ENCODE results near the gene EPB41L2. TPM values are rescaled to one million over a fixed set of nuclear protein-coding genes. Genes with fewer than 3 reads are reported as not detected.

Gene EPB41L2
- total RNA-seq, 1 experiment from 2014 or later = 181 TPM

DNA sequence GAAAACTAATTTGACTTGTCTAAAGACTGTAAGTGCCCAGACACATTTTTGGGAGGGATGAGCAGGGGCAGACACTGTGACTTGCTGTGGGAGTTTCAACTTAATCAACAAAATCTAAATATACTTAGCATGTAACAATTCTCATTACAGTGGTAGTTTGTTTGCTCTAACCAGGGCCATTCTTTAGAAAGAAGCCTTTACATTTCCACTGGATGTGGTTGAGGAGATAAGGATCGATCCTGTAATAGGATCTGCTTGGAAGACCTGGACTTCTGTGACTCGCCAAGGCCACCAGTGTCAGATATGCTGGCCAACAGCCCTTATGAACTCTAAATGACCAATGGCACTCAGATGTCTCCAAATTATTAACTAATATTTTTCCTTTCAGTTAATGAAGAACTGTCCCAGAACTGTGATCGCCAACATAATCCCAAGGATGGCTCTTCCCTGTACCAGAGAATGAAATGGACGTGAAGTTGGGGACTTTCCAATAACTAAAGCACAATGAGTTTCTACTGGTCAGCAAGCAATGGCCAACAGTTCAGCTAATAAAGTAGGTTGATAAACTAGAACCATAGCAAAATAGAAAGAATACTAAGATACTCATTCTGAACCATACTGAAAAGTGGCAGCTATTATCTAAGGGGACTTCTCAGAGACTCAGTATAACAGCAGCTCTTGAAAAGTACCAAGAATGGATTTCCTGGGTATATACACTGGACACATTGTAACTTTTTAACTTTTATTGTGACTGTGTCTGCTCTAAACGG, 228.4 kb downstream of the EPB41L2 start:
- intact Hi-C loops (cut with micrococcal nuclease; ENCODE audit: unreplicated experiment) = no loop called here
- Histone ChIP-seq H3K36me3 (ENCODE audit: insufficient read depth, low read length, poor library complexity, severe bottlenecking) (peaks cover 8% of the 10 kb centered on the region), H3K27ac (ENCODE audit: low read depth, low read length, poor library complexity, severe bottlenecking) (no peak overlapping the region), H3K4me1 (ENCODE audit: insufficient read depth, low read length, poor library complexity, severe bottlenecking) (no peaks in the 10 kb centered on the region), H3K9me3 (ENCODE audit: low read depth, low read length, poor library complexity, severe bottlenecking) (no peaks in the 10 kb centered on the region), H3K4me3 (ENCODE audit: low read depth, low read length, poor library complexity, severe bottlenecking) (no peak overlapping the region), H3K27me3 (replicated peaks; ENCODE audit: insufficient read depth, low read depth, low read length, poor library complexity) (no peaks in the 10 kb centered on the region)
- POLR2A ChIA-PET (ENCODE audit: low non-redundant PET) = no interaction called here
- no TSS peak for BruUV-seq (replicated peaks)
- no peak for DNase-seq (ENCODE audit: low spot score)
- TF ChIP-seq, protein P1, sequence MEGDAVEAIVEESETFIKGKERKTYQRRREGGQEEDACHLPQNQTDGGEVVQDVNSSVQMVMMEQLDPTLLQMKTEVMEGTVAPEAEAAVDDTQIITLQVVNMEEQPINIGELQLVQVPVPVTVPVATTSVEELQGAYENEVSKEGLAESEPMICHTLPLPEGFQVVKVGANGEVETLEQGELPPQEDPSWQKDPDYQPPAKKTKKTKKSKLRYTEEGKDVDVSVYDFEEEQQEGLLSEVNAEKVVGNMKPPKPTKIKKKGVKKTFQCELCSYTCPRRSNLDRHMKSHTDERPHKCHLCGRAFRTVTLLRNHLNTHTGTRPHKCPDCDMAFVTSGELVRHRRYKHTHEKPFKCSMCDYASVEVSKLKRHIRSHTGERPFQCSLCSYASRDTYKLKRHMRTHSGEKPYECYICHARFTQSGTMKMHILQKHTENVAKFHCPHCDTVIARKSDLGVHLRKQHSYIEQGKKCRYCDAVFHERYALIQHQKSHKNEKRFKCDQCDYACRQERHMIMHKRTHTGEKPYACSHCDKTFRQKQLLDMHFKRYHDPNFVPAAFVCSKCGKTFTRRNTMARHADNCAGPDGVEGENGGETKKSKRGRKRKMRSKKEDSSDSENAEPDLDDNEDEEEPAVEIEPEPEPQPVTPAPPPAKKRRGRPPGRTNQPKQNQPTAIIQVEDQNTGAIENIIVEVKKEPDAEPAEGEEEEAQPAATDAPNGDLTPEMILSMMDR (conservative IDR thresholded peaks at IDR 0.05; ENCODE audit: low read depth, low read length) = no peak
- TF ChIP-seq EZH2 (IDR thresholded peaks at IDR 0.05; ENCODE audit: borderline replicate concordance, low read depth, low read length, poor library complexity, severe bottlenecking) = no peak
- CTCF ChIA-PET = no interaction called here

DNA sequence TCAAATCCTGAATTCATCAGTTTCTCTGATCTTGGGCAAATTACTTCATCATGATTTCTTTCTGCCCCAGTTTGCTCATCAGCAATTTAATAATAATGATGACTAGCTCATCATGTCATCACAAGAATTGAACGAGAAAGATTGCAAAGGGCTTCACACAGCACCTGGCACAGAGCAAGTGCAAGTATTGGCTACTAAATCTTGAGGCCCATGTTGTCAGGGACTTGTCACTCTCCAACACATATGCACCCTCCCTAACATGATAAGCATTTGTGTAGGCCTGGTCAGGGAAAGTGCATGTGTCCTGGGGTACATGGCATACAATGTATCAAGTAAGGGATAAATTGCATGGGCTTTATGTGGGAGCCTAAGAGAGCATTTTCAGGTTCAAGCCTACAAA, 229.5 kb downstream of the EPB41L2 start:
- intact Hi-C loops (cut with micrococcal nuclease; ENCODE audit: unreplicated experiment) = no loop called here
- ChIA-PET CTCF (no interaction called here), POLR2A (ENCODE audit: low non-redundant PET) (interaction anchor here (0.5 kb wide), 1 partner anchor 824 kb away, joined by 11 read pairs; no protein-coding TSS in a partner anchor)
- Histone ChIP-seq H3K9me3 (ENCODE audit: low read depth, low read length, poor library complexity, severe bottlenecking) (no peaks in the 10 kb centered on the region), H3K27me3 (replicated peaks; ENCODE audit: insufficient read depth, low read depth, low read length, poor library complexity) (no peaks in the 10 kb centered on the region), H3K36me3 (ENCODE audit: insufficient read depth, low read length, poor library complexity, severe bottlenecking) (peaks cover under 1% of the 10 kb centered on the region), H3K4me3 (ENCODE audit: low read depth, low read length, poor library complexity, severe bottlenecking) (no peak overlapping the region), H3K27ac (ENCODE audit: low read depth, low read length, poor library complexity, severe bottlenecking) (no peak overlapping the region), H3K4me1 (ENCODE audit: insufficient read depth, low read length, poor library complexity, severe bottlenecking) (no peaks in the 10 kb centered on the region)
- no TSS peak for BruUV-seq (replicated peaks)
- no peak for DNase-seq (ENCODE audit: low spot score)
- TF ChIP-seq EZH2 (IDR thresholded peaks at IDR 0.05; ENCODE audit: borderline replicate concordance, low read depth, low read length, poor library complexity, severe bottlenecking) = no peak
- TF ChIP-seq, protein P1 (conservative IDR thresholded peaks at IDR 0.05; ENCODE audit: low read depth, low read length) = no peak

DNA sequence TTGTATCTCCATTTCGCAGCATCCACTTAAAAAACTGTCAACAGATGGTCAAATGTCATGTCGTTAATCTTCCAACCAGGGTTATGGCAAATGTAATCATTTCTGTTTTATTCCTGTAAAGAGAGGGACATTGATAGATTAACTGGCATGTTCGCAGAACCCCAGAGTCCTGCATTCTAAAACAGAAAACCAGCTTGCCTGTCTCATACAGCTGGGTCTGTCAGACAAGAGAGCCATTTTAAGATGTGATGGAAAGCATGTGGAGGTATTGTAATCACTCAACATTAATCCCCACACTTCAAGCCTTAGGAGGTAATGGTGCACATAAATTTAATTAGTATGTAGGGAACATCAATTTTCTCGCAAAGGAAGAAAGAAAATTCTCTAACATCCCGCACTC, 231.4 kb downstream of the EPB41L2 start:
- POLR2A ChIA-PET (ENCODE audit: low non-redundant PET) = no interaction called here

More for the DNA sequence above, 231.4 kb downstream of the EPB41L2 start:
- CTCF ChIA-PET = no interaction called here
- Histone ChIP-seq H3K9me3 (ENCODE audit: low read depth, low read length, poor library complexity, severe bottlenecking) (no peaks in the 10 kb centered on the region), H3K4me1 (ENCODE audit: insufficient read depth, low read length, poor library complexity, severe bottlenecking) (no peaks in the 10 kb centered on the region), H3K4me3 (ENCODE audit: low read depth, low read length, poor library complexity, severe bottlenecking) (no peak overlapping the region), H3K27ac (ENCODE audit: low read depth, low read length, poor library complexity, severe bottlenecking) (no peak overlapping the region), H3K36me3 (ENCODE audit: insufficient read depth, low read length, poor library complexity, severe bottlenecking) (no peaks in the 10 kb centered on the region), H3K27me3 (replicated peaks; ENCODE audit: insufficient read depth, low read depth, low read length, poor library complexity) (no peaks in the 10 kb centered on the region)
- intact Hi-C loops (cut with micrococcal nuclease; ENCODE audit: unreplicated experiment) = no loop called here
- peak; percentile 8 for DNase-seq (ENCODE audit: low spot score)
- TF ChIP-seq, protein P1 (conservative IDR thresholded peaks at IDR 0.05; ENCODE audit: low read depth, low read length) = no peak
- no TSS peak for BruUV-seq (replicated peaks)
